OCI-LY3 (cell line): ENCODE measurements around the gene PROK1.

Experiments used
- EZH2phosphoT487 ChIP-seq: fragments of 200-600 bp; shearing (Covaris generic); IDR thresholded peaks from 2 replicates; pipeline ENCODE4 v1.6.1; 2018; ENCODE audit warnings: antibody characterized with exemption, mixed run types, low read depth
- TF ChIP-seq, protein P1 (sequence below): fragments of 200-600, 300-600 bp; sonication (generic); IDR thresholded peaks from 2 replicates; pipeline ENCODE4 v1.5.1; 2014; ENCODE audit warnings: antibody characterized with exemption, low read length, low read depth

DNA sequence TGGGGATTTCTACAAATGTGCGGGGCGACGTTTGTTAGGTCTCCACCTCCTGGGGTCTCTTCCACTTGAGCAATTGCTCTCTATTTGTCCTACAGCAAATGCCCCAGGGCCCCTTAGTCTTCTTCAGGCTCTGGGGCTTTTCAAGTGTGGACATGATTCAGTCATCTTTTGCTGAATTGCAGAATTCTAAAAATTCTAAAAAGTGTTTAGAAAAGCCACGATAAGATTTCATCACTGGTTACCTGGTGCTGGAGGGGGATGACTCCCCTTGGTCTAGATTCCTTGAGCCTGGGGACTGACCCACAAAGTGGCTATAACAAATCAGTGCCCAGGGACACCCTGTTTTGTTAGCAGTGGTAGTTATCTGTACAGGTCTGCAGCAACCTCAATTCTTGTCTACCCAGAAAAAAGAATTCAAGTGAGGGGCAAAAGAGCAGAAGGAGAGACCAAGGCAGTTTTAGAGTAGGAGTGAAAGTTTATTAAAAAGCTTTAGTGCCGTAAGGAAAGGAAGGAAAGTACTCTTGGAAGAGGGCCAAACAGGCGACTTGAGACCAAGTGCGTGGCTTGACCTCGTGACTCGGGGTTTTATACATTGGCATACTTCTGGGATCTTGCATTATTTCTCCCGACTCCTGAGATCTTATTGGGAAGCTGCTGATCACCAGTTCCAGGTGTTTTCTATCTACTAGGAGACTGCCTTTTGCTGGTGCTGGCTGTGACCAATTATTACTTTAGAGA, 25.2 kb downstream of the PROK1 start:
- TF ChIP-seq, protein P1, sequence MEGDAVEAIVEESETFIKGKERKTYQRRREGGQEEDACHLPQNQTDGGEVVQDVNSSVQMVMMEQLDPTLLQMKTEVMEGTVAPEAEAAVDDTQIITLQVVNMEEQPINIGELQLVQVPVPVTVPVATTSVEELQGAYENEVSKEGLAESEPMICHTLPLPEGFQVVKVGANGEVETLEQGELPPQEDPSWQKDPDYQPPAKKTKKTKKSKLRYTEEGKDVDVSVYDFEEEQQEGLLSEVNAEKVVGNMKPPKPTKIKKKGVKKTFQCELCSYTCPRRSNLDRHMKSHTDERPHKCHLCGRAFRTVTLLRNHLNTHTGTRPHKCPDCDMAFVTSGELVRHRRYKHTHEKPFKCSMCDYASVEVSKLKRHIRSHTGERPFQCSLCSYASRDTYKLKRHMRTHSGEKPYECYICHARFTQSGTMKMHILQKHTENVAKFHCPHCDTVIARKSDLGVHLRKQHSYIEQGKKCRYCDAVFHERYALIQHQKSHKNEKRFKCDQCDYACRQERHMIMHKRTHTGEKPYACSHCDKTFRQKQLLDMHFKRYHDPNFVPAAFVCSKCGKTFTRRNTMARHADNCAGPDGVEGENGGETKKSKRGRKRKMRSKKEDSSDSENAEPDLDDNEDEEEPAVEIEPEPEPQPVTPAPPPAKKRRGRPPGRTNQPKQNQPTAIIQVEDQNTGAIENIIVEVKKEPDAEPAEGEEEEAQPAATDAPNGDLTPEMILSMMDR: no peak
- no peak for TF ChIP-seq EZH2phosphoT487
